ENCODE data around the gene ZDHHC5.

DNA sequence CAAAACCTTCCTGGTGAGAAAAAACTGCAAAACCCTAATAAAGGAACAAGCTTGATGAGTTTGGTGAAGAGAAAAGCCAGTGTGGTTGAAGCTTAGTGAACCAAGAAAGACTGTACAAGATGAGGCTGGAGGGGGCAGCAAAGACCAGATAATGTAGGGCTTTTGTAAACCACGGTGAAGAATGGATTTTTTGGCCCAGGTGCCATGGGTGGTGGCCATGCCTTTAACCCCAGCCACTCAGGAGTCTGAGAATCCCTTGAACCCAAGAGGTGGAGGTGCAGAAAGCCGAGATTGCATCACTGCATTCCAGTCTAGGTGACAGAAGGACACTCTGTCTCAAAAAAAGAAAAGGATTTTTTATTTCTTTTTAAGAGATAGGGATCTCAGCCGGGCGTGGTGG is 5.0 kb upstream of the ZDHHC5 start:
- TF ChIP-seq CTCF (IDR thresholded peaks at IDR 0.05), result no peak
- no peak for TF ChIP-seq POLR2AphosphoS5 (IDR thresholded peaks at IDR 0.05)
- TF ChIP-seq POLR2A (IDR thresholded peaks at IDR 0.05; ENCODE audit: low read depth), result no peak
- no peak for TF ChIP-seq EP300 (IDR thresholded peaks at IDR 0.05)

All from esophagus muscularis mucosa (tissue), 4 donors.